IPS-18a (cell line): ENCODE measurements around the gene DARS1.

Source experiments
- H3K27ac ChIP-seq: one replicate; pipeline ENCODE4 v1.5.1; 2013; ENCODE audit warnings: low read length
- H3K27me3 ChIP-seq: one replicate; pipeline ENCODE4 v1.6.1; 2013; ENCODE audit warnings: mild to moderate bottlenecking, low read length; ENCODE audit not compliant: control insufficient read depth, insufficient read depth
- H3K36me3 ChIP-seq: one replicate; pipeline ENCODE4 v1.6.1; 2013; ENCODE audit warnings: low read depth, low read length; ENCODE audit not compliant: control insufficient read depth
- H3K4me1 ChIP-seq: one replicate; pipeline ENCODE4 v1.6.1; 2013; ENCODE audit warnings: low read depth, low read length; ENCODE audit not compliant: control insufficient read depth
- H3K4me3 ChIP-seq: one replicate; pipeline ENCODE4 v1.5.1; 2013; ENCODE audit warnings: low read length
- H3K9ac ChIP-seq: one replicate; pipeline ENCODE4 v1.6.1; 2013; ENCODE audit warnings: mild to moderate bottlenecking, low read length, moderate library complexity
- H3K9me3 ChIP-seq: one replicate; pipeline ENCODE4 v1.6.1; 2013; ENCODE audit warnings: low read depth, low read length; ENCODE audit not compliant: control insufficient read depth

Gene DARS1

GRCh38 chr2:135874777-135875365 lies 110.6 kb downstream of the DARS1 start:
- Histone ChIP-seq H3K27me3 (no peaks in the 10 kb centered on the region), H3K27ac (no peak overlapping the region), H3K9me3 (no peaks in the 10 kb centered on the region), H3K4me1 (peaks cover 17% of the 10 kb centered on the region), H3K9ac (peak overlapping the region; percentile 95), H3K4me3 (peak overlapping the region; percentile 77), H3K36me3 (peaks cover 38% of the 10 kb centered on the region)

GRCh38 chr2:135870571-135870970 lies 114.9 kb downstream of the DARS1 start:
- Histone ChIP-seq H3K9me3 (no peaks in the 10 kb centered on the region), H3K9ac (no peak overlapping the region), H3K4me3 (no peak overlapping the region), H3K27me3 (no peaks in the 10 kb centered on the region), H3K36me3 (peaks cover 80% of the 10 kb centered on the region), H3K4me1 (peaks cover 17% of the 10 kb centered on the region), H3K27ac (no peak overlapping the region)

- no peak overlapping the region for H3K9ac ChIP-seq
- H3K4me1 ChIP-seq: no peaks in the 10 kb centered on the region
- H3K27me3 ChIP-seq: no peaks in the 10 kb centered on the region
- peaks cover 85% of the 10 kb centered on the region for H3K36me3 ChIP-seq
- no peaks in the 10 kb centered on the region for H3K9me3 ChIP-seq
- H3K27ac ChIP-seq: no peak overlapping the region
- H3K4me3 ChIP-seq: no peak overlapping the region
Observed at GRCh38 chr2:135863233-135863632, 122.2 kb downstream of the DARS1 start.

- H3K4me1 ChIP-seq: no peaks in the 10 kb centered on the region
- no peak overlapping the region for H3K4me3 ChIP-seq
- no peak overlapping the region for H3K27ac ChIP-seq
- H3K27me3 ChIP-seq: no peaks in the 10 kb centered on the region
- H3K36me3 ChIP-seq: peaks cover 85% of the 10 kb centered on the region
- H3K9ac ChIP-seq: no peak overlapping the region
- H3K9me3 ChIP-seq: no peaks in the 10 kb centered on the region
Observed at GRCh38 chr2:135862718-135863117, 122.7 kb downstream of the DARS1 start.
